HepG2 (cell line): ENCODE data around the gene MCM6. TPM values are rescaled to one million over a fixed set of nuclear protein-coding genes. Genes with fewer than 3 reads are reported as not detected.

Source experiments
- ATAC-seq: fragments of 200-7000 bp; cut with Tn5 transposase; 3 replicates; pipeline ENCODE4 v1.9.1; 2020; ENCODE audit warnings: mild to moderate bottlenecking, moderate library complexity
- BruUV-seq: library from RNA; stranded (reverse); fragments of 400-500 nt; replicated peaks from 2 replicates; lab custom pipeline; 2021; lab: Mats Ljungman, UMichigan
- CTCF ChIA-PET: fragments of 300-600 bp; formaldehyde crosslinking; extraction: SDS; loops from one replicate; lab custom pipeline; 2021; ENCODE audit warnings: low total read pairs, inconsistent platforms, low intra/inter-chr PET ratio; lab: Yijun Ruan, JAX
- POLR2A ChIA-PET: fragments of 350-600 bp; sonication (Branson Sonifier 250); formaldehyde crosslinking; loops from one replicate; lab custom pipeline; 2020; ENCODE audit warnings: antibody characterized with exemption, inconsistent platforms; lab: Yijun Ruan, JAX
- DNase-seq: peaks from one replicate; pipeline ENCODE4 v3.0.0-alpha.2; 2015; ENCODE audit warnings: low spot score
- FAIRE-seq: peaks from 3 replicates; lab custom pipeline; 2011; peaks lifted over from hg19 to GRCh38; lab: Jason Lieb, UNC
- H2AFZ ChIP-seq: one replicate; pipeline ENCODE4 v1.6.1; 2011; ENCODE audit warnings: low read length, inconsistent platforms
- H3K27ac ChIP-seq: fragments of 300-600 bp; 3 replicates; pipeline ENCODE4 v1.8.0; 2011; ENCODE audit warnings: mixed run types, mild to moderate bottlenecking, mixed read lengths, low read length, inconsistent platforms; ENCODE audit not compliant: insufficient read depth; ENCODE audit errors: extremely low read length
- H3K27me3 ChIP-seq, 2 experiments: fragments of 200-600 bp in 1 of 2; 2 replicates in 1 of 2; 3 replicates in 1 of 2; pipeline versions ENCODE4 v1.6.0 to v1.8.0; 2011; ENCODE audit warnings: low read length in 2 of 2, mild to moderate bottlenecking in 2 of 2, moderate library complexity in 2 of 2, inconsistent platforms in 1 of 2; ENCODE audit not compliant: insufficient read depth in 2 of 2, control insufficient read depth in 1 of 2
- H3K36me3 ChIP-seq, 2 experiments: fragments of 200-600 bp in 1 of 2; replicated peaks in 1 of 2; 2 replicates in 1 of 2; 3 replicates in 1 of 2; pipeline versions ENCODE4 v1.5.1 to v1.8.0; 2011; ENCODE audit warnings: low read length in 2 of 2, inconsistent platforms in 1 of 2; ENCODE audit not compliant: insufficient read depth in 2 of 2, control insufficient read depth in 1 of 2
- H3K4me1 ChIP-seq: 2 replicates; pipeline ENCODE4 v1.5.1; 2012; ENCODE audit warnings: low read length, inconsistent platforms; ENCODE audit not compliant: insufficient read depth
- H3K4me2 ChIP-seq: 2 replicates; pipeline ENCODE4 v1.6.0; 2011; ENCODE audit warnings: low read depth, low read length, inconsistent platforms
- H3K4me3 ChIP-seq, 3 experiments: fragments of 200-600 bp in 1 of 3; sonication (generic), shearing (Covaris generic) in 1 of 3; replicated peaks in 1 of 3; 2 replicates each; pipeline ENCODE4 v1.5.1; 2011 to 2016; ENCODE audit warnings: low read length in 3 of 3, inconsistent platforms in 2 of 3, low read depth in 2 of 3, mild to moderate bottlenecking in 2 of 3, control low read depth in 1 of 3, mixed read lengths in 1 of 3; ENCODE audit not compliant: insufficient read depth in 1 of 3
- H3K79me2 ChIP-seq: one replicate; pipeline ENCODE4 v1.6.1; 2011; ENCODE audit warnings: low read length, inconsistent platforms; ENCODE audit not compliant: insufficient read depth
- H3K9ac ChIP-seq: 2 replicates; pipeline ENCODE4 v1.6.0; 2011; ENCODE audit warnings: mild to moderate bottlenecking, low read depth, low read length, inconsistent platforms; ENCODE audit not compliant: insufficient read depth
- H3K9me3 ChIP-seq: 2 replicates; pipeline ENCODE4 v1.5.1; 2012; ENCODE audit warnings: mild to moderate bottlenecking, low read length
- H4K20me1 ChIP-seq: 2 replicates; pipeline ENCODE4 v1.6.0; 2011; ENCODE audit warnings: inconsistent platforms, mild to moderate bottlenecking, low read length, moderate library complexity; ENCODE audit not compliant: insufficient read depth
- CCAR2 ChIP-seq: fragments of 200-400 bp; formaldehyde crosslinking; optimal IDR thresholded peaks from 2 replicates; pipeline ENCODE3; 2018; ENCODE audit warnings: low read depth, mild to moderate bottlenecking, low read length, moderate library complexity
- FOXK2 ChIP-seq: fragments of 450-650 bp; IDR thresholded peaks from 2 replicates; pipeline ENCODE4 v1.6.1; 2016
- TBL1XR1 ChIP-seq: fragments of 150-350 bp; IDR thresholded peaks from 2 replicates; pipeline ENCODE4 v1.6.1; 2014; ENCODE audit warnings: borderline replicate concordance, low read length; ENCODE audit not compliant: partially characterized antibody
- ZNF232 ChIP-seq: sonication (generic); formaldehyde crosslinking; IDR thresholded peaks from 2 replicates; pipeline ENCODE4 v1.4.0; 2020; ENCODE audit warnings: missing genetic modification reagents, borderline replicate concordance
- ZNF256 ChIP-seq: sonication (generic); formaldehyde crosslinking; conservative IDR thresholded peaks from 2 replicates; pipeline ENCODE4 v1.4.0; 2020; ENCODE audit warnings: missing genetic modification reagents
- ZNF292 ChIP-seq: sonication (generic); formaldehyde crosslinking; IDR thresholded peaks from 2 replicates; pipeline ENCODE4 v1.8.1; 2022; ENCODE audit warnings: mild to moderate bottlenecking, low read depth, missing genetic modification reagents, borderline replicate concordance
- ZNF878 ChIP-seq: sonication (generic); formaldehyde crosslinking; IDR thresholded peaks from 2 replicates; pipeline ENCODE4 v1.8.1; 2023; ENCODE audit warnings: mild to moderate bottlenecking, missing genetic modification reagents, moderate library complexity
- ZNF891 ChIP-seq: sonication (generic); formaldehyde crosslinking; IDR thresholded peaks from 2 replicates; pipeline ENCODE4 v1.5.0; 2020; ENCODE audit warnings: mild to moderate bottlenecking, missing genetic modification reagents
- WGBS: methylation state at CpG from one replicate; pipeline ENCODE4 v1.1.6; 2017; ENCODE audit warnings: low lambda C conversion rate; 5-methylcytosine and 5-hydroxymethylcytosine counted together
- in situ Hi-C: cut with HindIII; loops from 2 replicates; pipeline ENCODE4 v1.10.0; 2017; ENCODE audit warnings: low pct_unique_long_range_greater_than_20kb; ENCODE audit not compliant: extremely low pct_ligation_motif_present
- intact Hi-C: fragments of 100-400 bp; cut with micrococcal nuclease; formaldehyde crosslinking; loops from one replicate; pipeline ENCODE4 v1.10.0; 2022; ENCODE audit not compliant: unreplicated experiment
- polyA plus RNA-seq, 8 experiments: library from polyadenylated mRNA; depleted of rRNA in 3 of 8; stranded (reverse) in 7 of 8; unstranded in 1 of 8; fragments of >200 nt; fragmentation: Illumina TruSeq in 4 of 8; extraction: Trizol in 4 of 8; gene quantifications; 2 replicates each; pipeline versions ENCODE4 v1.2.1 to v1.2.3, GENCODE V29; 2011 to 2016; ENCODE audit warnings: low read depth in 4 of 8, missing spikeins in 1 of 8, mixed read lengths in 1 of 8; ENCODE audit not compliant: insufficient read depth in 1 of 8
- total RNA-seq, 5 experiments: library from RNA; depleted of rRNA; stranded (reverse); fragments of >200 nt; fragmentation: Illumina TruSeq; extraction: Trizol; gene quantifications; 2 replicates each; pipeline ENCODE4 v1.2.3, GENCODE V29; 2016; ENCODE audit warnings: low read depth in 1 of 5
- TF ChIP-seq, protein P1 (sequence below): sonication (generic); formaldehyde crosslinking; IDR thresholded peaks from 2 replicates; pipeline ENCODE4 v1.9.0; 2021; ENCODE audit warnings: missing genetic modification reagents, borderline replicate concordance

MCM6 gene
- total and polyA plus RNA-seq, 2 of the 13 experiments (the other 11 are each of a cell fraction or from before 2014, with no cell fraction given) = 9.7 to 18.7 TPM

DNA sequence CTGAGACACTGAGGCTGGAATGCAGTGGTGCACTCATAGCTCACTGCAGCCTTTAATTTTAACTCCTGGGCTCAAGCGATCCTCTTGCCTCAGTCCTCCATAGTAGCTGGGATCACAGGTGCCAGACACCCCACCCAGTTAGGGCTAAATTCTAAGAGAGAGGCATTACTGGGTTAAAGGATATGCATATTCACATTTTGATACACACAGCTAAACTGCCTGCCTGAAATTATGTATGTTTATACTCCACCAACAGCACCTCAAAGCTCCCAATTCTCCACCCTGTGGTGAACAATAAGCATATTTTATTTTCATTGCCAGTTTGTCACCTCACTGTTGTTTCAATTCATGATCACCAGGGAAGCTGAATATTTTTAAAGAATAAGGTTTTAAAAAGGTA is 18.7 kb upstream of the MCM6 start:
- ATAC-seq (no peak), FAIRE-seq (no peak), DNase-seq (no peak)
- no peak overlapping the region for H3K9ac ChIP-seq
- H3K4me1 ChIP-seq = peaks cover 7% of the 10 kb centered on the region; the same call in 1 of the 2 replicates
- H4K20me1 ChIP-seq = no peaks in the 10 kb centered on the region
- H3K36me3 ChIP-seq = no peaks in the 10 kb centered on the region
- TF ChIP-seq ZNF878 (CRISPR knock-in tag) (no peak), ZNF256 (CRISPR knock-in tag) (no peak), FOXK2 (no peak), ZNF891 (no peak), ZNF232 (CRISPR knock-in tag) (no peak), TBL1XR1 (no peak), ZNF292 (CRISPR knock-in tag) (no peak), CCAR2 (no peak)
- TF ChIP-seq, protein P1, sequence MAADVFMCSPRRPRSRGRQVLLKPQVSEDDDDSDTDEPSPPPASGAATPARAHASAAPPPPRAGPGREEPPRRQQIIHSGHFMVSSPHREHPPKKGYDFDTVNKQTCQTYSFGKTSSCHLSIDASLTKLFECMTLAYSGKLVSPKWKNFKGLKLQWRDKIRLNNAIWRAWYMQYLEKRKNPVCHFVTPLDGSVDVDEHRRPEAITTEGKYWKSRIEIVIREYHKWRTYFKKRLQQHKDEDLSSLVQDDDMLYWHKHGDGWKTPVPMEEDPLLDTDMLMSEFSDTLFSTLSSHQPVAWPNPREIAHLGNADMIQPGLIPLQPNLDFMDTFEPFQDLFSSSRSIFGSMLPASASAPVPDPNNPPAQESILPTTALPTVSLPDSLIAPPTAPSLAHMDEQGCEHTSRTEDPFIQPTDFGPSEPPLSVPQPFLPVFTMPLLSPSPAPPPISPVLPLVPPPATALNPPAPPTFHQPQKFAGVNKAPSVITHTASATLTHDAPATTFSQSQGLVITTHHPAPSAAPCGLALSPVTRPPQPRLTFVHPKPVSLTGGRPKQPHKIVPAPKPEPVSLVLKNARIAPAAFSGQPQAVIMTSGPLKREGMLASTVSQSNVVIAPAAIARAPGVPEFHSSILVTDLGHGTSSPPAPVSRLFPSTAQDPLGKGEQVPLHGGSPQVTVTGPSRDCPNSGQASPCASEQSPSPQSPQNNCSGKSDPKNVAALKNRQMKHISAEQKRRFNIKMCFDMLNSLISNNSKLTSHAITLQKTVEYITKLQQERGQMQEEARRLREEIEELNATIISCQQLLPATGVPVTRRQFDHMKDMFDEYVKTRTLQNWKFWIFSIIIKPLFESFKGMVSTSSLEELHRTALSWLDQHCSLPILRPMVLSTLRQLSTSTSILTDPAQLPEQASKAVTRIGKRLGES (CRISPR knock-in tag) = no peak
- H3K4me3 ChIP-seq = no peak overlapping the region
- intact Hi-C loops (no loop called here), in situ Hi-C loops (no loop called here)
- no TSS peak for BruUV-seq
- H3K27ac ChIP-seq = no peak overlapping the region
- 96% methylated on average over 1 of the region's 1 CpG for WGBS
- H3K27me3 ChIP-seq = no peaks in the 10 kb centered on the region; a peak in 1 of 5 replicates
- no peaks in the 10 kb centered on the region for H3K79me2 ChIP-seq
- CTCF ChIA-PET = no interaction called here
- H2AFZ ChIP-seq = no peak overlapping the region
- H3K9me3 ChIP-seq = no peaks in the 10 kb centered on the region
- no peak overlapping the region for H3K4me2 ChIP-seq
- POLR2A ChIA-PET = interaction anchor here (0.6 kb wide), 1 partner anchor 154 kb away, joined by 3 read pairs; no protein-coding TSS in a partner anchor
